Motor neuron (in vitro differentiated cells): ENCODE measurements around the gene LYRM2. TPM values are rescaled to one million over a fixed set of nuclear protein-coding genes. Genes with fewer than 3 reads are reported as not detected.
"Not testable (repeated sequence)": the region's sequence is repeated elsewhere in the genome, so short reads cannot be mapped to it uniquely, and the experiment has no call there.

Source experiments
- ATAC-seq, 8 experiments: fragments of 200-7000 bp; cut with Tn5 transposase; replicated peaks in 6 of 8; 2 replicates each; pipeline ENCODE4 v1.8.0; 2021; ENCODE audit warnings: mild to moderate bottlenecking in 8 of 8, moderate library complexity in 8 of 8
- H3K27ac ChIP-seq, 2 donors: fragments of 250-450 bp; sonication (Bioruptor Pico); 2 replicates each; pipeline ENCODE4 v1.9.0; 2021; ENCODE audit warnings: antibody characterized with exemption in 2 of 2, mild to moderate bottlenecking in 2 of 2, moderate library complexity in 1 of 2
- H3K4me1 ChIP-seq, 2 donors: fragments of 250-450 bp; sonication (Bioruptor Pico); replicated peaks in 1 of 2; 2 replicates each; pipeline ENCODE4 v1.6.1; 2021; ENCODE audit warnings: antibody characterized with exemption in 2 of 2, mild to moderate bottlenecking in 2 of 2, moderate library complexity in 1 of 2
- H3K4me3 ChIP-seq, 5 donors: fragments of 250-450 bp; sonication (Bioruptor Pico); 2 replicates each; pipeline ENCODE4 v1.9.0; 2021; ENCODE audit warnings: antibody characterized with exemption in 5 of 5, mild to moderate bottlenecking in 5 of 5, moderate library complexity in 4 of 5
- WGBS, 10 experiments: fragments of 450-650 bp; shearing (Covaris generic); methylation state at CpG; one replicate each; pipeline ENCODE4 v1.0.0; 2022; 5-methylcytosine and 5-hydroxymethylcytosine counted together
- in situ Hi-C, 9 experiments: fragments of 400-800 bp; cut with MboI; loops; one replicate each; pipeline ENCODE4 v1.15.0; 2021; ENCODE audit warnings: low sequenced_read_pairs in 9 of 9, low pct_unique_long_range_greater_than_20kb in 2 of 9; ENCODE audit not compliant: unreplicated experiment in 9 of 9
- total RNA-seq, 8 experiments: library from RNA; unstranded; fragments of 300-600 nt; gene quantifications; 2 replicates each; pipeline versions ENCODE4 v1.2.3 to v1.2.4, GENCODE V29; 2022

Gene LYRM2
- total RNA-seq, 8 experiments from 2014 or later = 24.1 to 60.4 (median 32.1) TPM

DNA sequence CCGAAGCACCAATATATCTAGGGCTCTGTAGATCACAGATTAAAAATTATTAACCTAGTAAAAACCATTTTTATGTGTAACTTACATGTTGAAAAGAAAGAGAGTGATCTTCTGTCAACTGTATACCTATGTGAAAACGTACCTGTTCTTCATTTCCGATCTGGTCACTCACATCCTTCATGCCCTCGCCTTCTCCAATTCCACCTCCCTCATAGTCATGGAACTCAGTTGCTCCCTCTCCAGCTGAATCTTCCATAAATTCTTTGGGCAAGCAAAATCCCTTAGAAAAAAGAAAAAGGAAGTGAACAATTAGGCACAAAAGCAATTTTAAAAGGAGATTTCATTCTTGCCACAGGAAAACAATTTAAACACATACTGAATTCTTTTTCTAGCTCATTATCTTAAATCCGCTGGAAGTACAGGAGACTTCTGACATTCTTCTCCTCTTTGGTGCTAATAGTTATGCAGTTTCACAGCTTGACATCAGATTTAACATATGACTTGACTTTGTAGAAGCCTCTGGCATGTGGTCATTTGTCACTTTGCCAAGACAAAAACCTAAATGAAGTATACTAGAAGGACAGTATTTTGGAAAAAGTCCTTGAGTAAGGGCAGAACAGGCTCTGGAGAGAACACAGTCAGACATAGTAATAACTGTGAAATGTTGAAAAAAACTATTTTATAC, 29.5 kb upstream of the LYRM2 start:
- in situ Hi-C loops = no loop called here
- H3K4me1 ChIP-seq = peaks cover 2% of the 10 kb centered on the region in 2 donors
- no peak overlapping the region for H3K27ac ChIP-seq
- peak in 3 of 8 experiments; percentile 19 to 42 (median 20) for ATAC-seq
- no peak overlapping the region for H3K4me3 ChIP-seq
- 46 to 100% (median 75%) methylated on average over 1 to 5 of the region's 5 CpGs for WGBS, 10 experiments

DNA sequence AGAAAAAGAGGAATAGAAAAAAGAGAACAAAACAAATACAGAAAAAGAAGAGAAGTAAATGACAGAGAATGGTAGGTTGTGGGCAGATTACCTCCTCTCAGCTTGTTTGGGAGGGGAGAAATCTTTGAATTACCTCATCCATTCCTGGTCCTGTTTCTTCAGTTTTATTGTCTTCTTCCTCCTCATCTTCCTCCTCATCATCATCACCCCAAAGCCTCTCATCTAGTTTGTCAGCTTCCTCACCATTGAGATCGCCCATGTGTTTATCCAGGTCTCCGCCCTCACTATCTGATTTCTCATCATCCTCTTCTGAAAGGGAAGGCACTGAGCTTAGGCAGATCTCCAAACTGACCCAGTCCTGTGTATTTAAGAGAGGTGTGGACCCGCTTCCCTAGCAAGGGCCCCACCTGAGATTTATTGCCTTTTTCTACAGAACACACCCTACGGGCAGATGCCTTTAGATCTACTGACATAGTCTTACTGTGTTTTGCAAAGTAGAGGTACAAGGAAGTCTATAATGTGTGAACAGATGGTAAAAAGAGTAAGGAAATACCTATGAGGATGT, 24.2 kb upstream of the LYRM2 start:
- no peaks in the 10 kb centered on the region for H3K4me1 ChIP-seq
- in situ Hi-C loops = no loop called here
- no peak for ATAC-seq

DNA sequence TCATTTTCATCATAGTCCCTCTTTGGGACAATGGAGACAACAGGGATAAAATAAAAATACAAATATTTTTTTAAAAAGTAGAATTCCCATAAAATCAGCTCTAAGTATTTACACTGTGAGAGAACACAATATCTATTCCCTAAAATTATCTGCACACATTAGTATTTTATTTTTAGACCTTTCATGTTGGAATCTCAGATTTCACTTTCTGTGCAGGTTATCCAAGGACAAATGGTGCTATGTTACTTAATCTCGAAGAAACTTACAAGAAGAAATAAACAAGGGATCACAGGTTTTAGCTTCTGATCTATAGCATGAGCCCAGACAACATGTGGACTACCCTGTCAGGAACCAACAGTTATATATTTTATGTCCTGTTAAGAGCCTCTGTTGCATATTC, 23.0 kb upstream of the LYRM2 start:
- ATAC-seq = no peak
- in situ Hi-C loops = no loop called here
- WGBS, 10 experiments = 60 to 100% (median 100%) methylated on average over 1 of the region's 1 CpG; no CpG with 5 or more reads in 1 of the 10 experiments

More for the DNA sequence above, 24.2 kb upstream of the LYRM2 start:
- no peak overlapping the region for H3K27ac ChIP-seq
- no peak overlapping the region for H3K4me3 ChIP-seq
- WGBS, 10 experiments = 83 to 100% (median 100%) methylated on average over 2 to 4 of the region's 4 CpGs; no CpG with 5 or more reads in 3 of the 10 experiments

GRCh38 chr6:89660981-89661380, 22.4 kb upstream of the LYRM2 start:
- Histone ChIP-seq H3K4me1 (no peaks in the 10 kb centered on the region), H3K27ac (no peak overlapping the region), H3K4me3 (no peak overlapping the region)
- in situ Hi-C loops = no loop called here
- no peak for ATAC-seq
- WGBS, 10 experiments = 68 to 100% (median 92%) methylated on average over 1 to 4 of the region's 4 CpGs; no CpG with 5 or more reads in 1 of the 10 experiments

More for the DNA sequence above, 23.0 kb upstream of the LYRM2 start:
- H3K27ac ChIP-seq = no peak overlapping the region
- no peak overlapping the region for H3K4me3 ChIP-seq
- no peaks in the 10 kb centered on the region for H3K4me1 ChIP-seq

DNA sequence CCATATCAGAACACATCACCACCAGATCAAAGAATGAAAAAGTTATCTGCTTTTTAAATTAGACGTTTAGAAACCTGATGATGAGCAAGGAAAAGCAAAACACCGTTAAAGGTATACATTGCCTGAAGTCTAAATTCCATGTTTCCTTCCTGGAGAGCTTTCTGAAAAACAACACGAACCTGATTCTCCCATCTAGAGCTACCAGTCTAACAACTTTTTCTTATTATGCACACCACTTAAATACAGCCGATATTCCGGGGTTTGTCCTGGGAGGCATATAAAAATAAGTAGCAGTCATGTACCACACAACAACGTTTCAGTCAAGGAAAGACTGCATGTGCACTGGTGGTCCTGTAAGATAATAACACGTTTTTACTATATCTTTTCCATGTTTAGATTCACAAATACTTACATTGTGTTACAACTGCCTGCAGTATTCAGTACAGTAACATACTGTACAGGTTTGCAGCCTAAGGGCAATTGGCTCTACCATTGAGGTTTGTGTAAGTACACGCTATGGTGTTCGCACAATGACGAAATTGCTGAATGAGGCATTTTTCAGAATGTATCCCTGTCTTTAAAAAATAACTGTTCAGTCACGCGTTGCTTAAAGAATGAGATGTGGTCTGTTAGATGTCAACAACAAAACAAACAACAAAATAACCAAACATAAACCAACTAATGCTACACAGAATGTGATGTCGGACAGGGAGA, 19.1 kb upstream of the LYRM2 start:
- 78 to 100% (median 92%) methylated on average over 2 to 13 of the region's 13 CpGs for WGBS, 10 experiments
- in situ Hi-C loops = no loop called here
- Histone ChIP-seq H3K4me1 (no peaks in the 10 kb centered on the region), H3K4me3 (no peak overlapping the region), H3K27ac (no peak overlapping the region)
- no peak for ATAC-seq

DNA sequence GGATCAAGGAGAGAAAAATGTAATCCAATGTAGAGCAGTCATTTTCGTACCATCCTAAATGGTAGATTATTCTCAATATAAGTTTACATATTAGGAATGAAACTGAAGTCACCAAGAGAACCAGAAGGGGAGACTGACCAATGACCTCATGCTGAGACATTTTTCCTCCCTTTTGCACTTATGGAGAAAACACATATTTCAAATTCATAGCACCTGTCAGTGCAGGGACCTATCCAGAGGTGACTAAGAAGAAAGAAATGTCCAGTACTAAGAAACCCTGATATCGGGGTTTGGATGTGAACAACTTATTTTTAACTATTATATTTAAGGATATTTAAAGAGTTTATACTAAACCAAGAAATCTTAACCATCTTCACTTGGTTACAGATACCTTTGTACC, 16.6 kb upstream of the LYRM2 start:
- Histone ChIP-seq H3K4me3 (no peak overlapping the region), H3K4me1 (no peaks in the 10 kb centered on the region), H3K27ac (no peak overlapping the region)
- in situ Hi-C loops = no loop called here
- 67 to 100% (median 100%) methylated on average over 1 to 2 of the region's 2 CpGs; no CpG with 5 or more reads in 1 of the 10 experiments for WGBS, 10 experiments
- ATAC-seq = no peak

- WGBS, 10 experiments = 88 to 100% (median 96%) methylated on average over 1 to 8 of the region's 8 CpGs; no CpG with 5 or more reads in 2 of the 10 experiments
- no peaks in the 10 kb centered on the region for H3K4me1 ChIP-seq
- no peak for ATAC-seq
- H3K4me3 ChIP-seq = no peak overlapping the region
- no peak overlapping the region for H3K27ac ChIP-seq
- in situ Hi-C loops = no loop called here
These were observed 12.0 kb upstream of the LYRM2 start for GRCh38 chr6:89650579-89650978.

- in situ Hi-C loops = loop anchor here in 1 of 9 experiments (25.0 kb wide), 1 partner anchor 212 kb away; the partner anchor contains the start of gene ANKRD6
- whole genome bisulfite sequencing, 10 experiments = 83 to 100% (median 86%) methylated on average over 1 of the region's 1 CpG; no CpG with 5 or more reads in 5 of the 10 experiments
- Histone ChIP-seq H3K4me3 (no peak overlapping the region), H3K4me1 (no peaks in the 10 kb centered on the region), H3K27ac (no peak overlapping the region)
- no peak for ATAC-seq
These were observed 11.1 kb upstream of the LYRM2 start for GRCh38 chr6:89649682-89650081.

DNA sequence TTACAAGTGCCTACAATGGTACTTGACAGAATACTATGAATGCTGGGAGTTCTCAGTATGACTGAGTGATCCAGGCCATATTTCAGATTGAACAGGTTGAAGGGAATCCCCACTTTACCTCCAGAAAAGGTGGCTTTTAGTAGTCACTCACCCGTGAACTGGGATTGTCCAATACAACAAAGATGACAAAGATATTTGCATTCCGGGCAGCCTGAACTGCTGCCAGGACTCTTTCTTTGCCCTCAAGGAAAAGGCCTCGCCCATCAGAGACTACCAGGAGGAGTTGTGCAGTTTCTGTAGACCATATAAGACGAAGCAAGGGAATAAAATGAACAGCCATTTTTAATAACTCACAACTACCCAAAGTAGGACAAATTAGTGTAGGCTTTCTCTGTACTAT, 6.3 kb upstream of the LYRM2 start:
- peak in 3 of 8 experiments; percentile 76 to 85 (median 79) for ATAC-seq
- peaks cover 14 to 19% of the 10 kb centered on the region in 2 donors for H3K4me1 ChIP-seq
- no peak overlapping the region for H3K4me3 ChIP-seq
- in situ Hi-C loops = loop anchor here in 1 of 9 experiments (25.0 kb wide), 1 partner anchor 208 kb away; the partner anchor contains the start of gene ANKRD6
- 38 to 91% (median 80%) methylated on average over 1 to 4 of the region's 4 CpGs; no CpG with 5 or more reads in 3 of the 10 experiments for WGBS, 10 experiments
- no peak overlapping the region for H3K27ac ChIP-seq

- H3K4me1 ChIP-seq = peaks cover 18 to 19% of the 10 kb centered on the region in 2 donors
- H3K4me3 ChIP-seq = no peak overlapping the region
- H3K27ac ChIP-seq = peak overlapping the region in 1 of 2 donors; percentile 62
- peak in 1 of 8 experiments; percentile 2 for ATAC-seq
- WGBS, 10 experiments = 17 to 100% (median 30%) methylated on average over 1 to 3 of the region's 3 CpGs; no CpG with 5 or more reads in 3 of the 10 experiments
- in situ Hi-C loops = loop anchor here in 1 of 9 experiments (25.0 kb wide), 1 partner anchor 206 kb away; the partner anchor contains the start of gene ANKRD6
These were observed 4.9 kb upstream of the LYRM2 start for GRCh38 chr6:89643406-89643805.

GRCh38 chr6:89642956-89643355, 4.4 kb upstream of the LYRM2 start:
- peaks cover 18 to 19% of the 10 kb centered on the region in 2 donors for H3K4me1 ChIP-seq
- ATAC-seq = peak in 4 of 8 experiments; percentile 1 to 16 (median 4)
- peak overlapping the region in 1 of 2 donors; percentile 62 for H3K27ac ChIP-seq
- in situ Hi-C loops = loop anchor here in 1 of 9 experiments (25.0 kb wide), 1 partner anchor 206 kb away; the partner anchor contains the start of gene ANKRD6
- 33 to 100% (median 62%) methylated on average over 1 to 3 of the region's 3 CpGs; no CpG with 5 or more reads in 2 of the 10 experiments for WGBS, 10 experiments
- H3K4me3 ChIP-seq = no peak overlapping the region

DNA sequence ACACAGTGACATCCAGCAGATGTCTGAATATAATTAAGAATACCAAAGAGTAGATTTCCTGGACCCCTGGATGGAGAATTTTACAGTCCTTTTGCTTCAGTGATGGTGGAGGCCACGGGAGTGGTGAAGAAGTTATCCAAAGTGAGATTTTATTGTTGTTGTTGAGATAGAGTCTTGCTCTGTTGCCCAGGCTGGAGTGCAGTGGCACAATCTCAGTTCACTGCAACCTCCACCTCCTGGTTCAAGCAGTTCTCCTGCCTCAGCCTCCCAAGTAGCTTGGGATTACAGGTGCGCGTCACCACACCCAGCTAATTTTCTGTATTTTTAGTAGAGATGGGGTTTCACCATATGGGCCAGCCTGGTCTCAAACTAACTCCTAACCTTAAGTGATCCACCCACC, 3.0 kb upstream of the LYRM2 start:
- not testable (repeated sequence) for ATAC-seq, H3K4me3 ChIP-seq, H3K27ac ChIP-seq
- in situ Hi-C loops = loop anchor here in 1 of 9 experiments (25.0 kb wide), 1 partner anchor 204 kb away; the partner anchor contains the start of gene ANKRD6
- 97 to 100% (median 100%) methylated on average over 1 to 3 of the region's 3 CpGs; no CpG with 5 or more reads in 5 of the 10 experiments for WGBS, 10 experiments
- H3K4me1 ChIP-seq = peaks cover 21 to 23% of the 10 kb centered on the region in 2 donors
